ENCODE results near the gene PRKCE. TPM values are rescaled to one million over a fixed set of nuclear protein-coding genes. Genes with fewer than 3 reads are reported as not detected.
A peak's percentile ranks its signal among the peaks of the same experiment; 100 is the strongest.

Gene PRKCE
- total and polyA plus RNA-seq, 2 donors (not counting 3 experiments of a cell fraction or from before 2014, with no cell fraction given) = 27.9 to 33.9 TPM

GRCh38 chr2:45942237-45942738 is 290.8 kb downstream of the PRKCE start:
- intact Hi-C loops (cut with micrococcal nuclease) = no loop called here
- peak; percentile 54 for DNase-seq (ENCODE audit: low read depth, low spot score)
- H3K4me2 ChIP-seq (ENCODE audit: insufficient read depth, low read length) = peak overlapping the region; percentile 4

GRCh38 chr2:45943219-45944044 is 292.0 kb downstream of the PRKCE start:
- Histone ChIP-seq H3K4me1 (ENCODE audit: control insufficient read depth, extremely low read depth, insufficient read depth, low read length) (peaks cover 48% of the 10 kb centered on the region), H3K9ac (replicated peaks; ENCODE audit: extremely low read depth, insufficient read depth, low read length) (peak overlapping the region; percentile 10), H4K20me1 (replicated peaks; ENCODE audit: control insufficient read depth, extremely low read depth, insufficient read depth, low read length) (no peaks in the 10 kb centered on the region), H3K36me3 (ENCODE audit: control insufficient read depth in 2 of 2, extremely low read depth in 1 of 2, insufficient read depth in 2 of 2, low read length in 2 of 2) (no peaks in the 10 kb centered on the region), H3K4me2 (ENCODE audit: insufficient read depth, low read length) (no peak overlapping the region), H3K4me3 (replicated peaks in 1 of 3; ENCODE audit: insufficient read depth in 1 of 3, low read depth in 1 of 3, low read length in 3 of 3) (no peak overlapping the region), H3K79me2 (ENCODE audit: control insufficient read depth, insufficient read depth, low read length) (no peaks in the 10 kb centered on the region), H2AFZ (ENCODE audit: low read depth, low read length) (no peak overlapping the region), H3K27ac (ENCODE audit: insufficient read depth, low read depth, low read length) (peak overlapping the region; percentile 41), H3K9me3 (replicated peaks; ENCODE audit: control insufficient read depth, insufficient read depth, low read length) (no peaks in the 10 kb centered on the region), H3K9me1 (replicated peaks; ENCODE audit: control insufficient read depth, extremely low read depth, insufficient read depth, low read length) (no peaks in the 10 kb centered on the region), H3K27me3 (ENCODE audit: control insufficient read depth in 2 of 2, insufficient read depth in 2 of 2, low read length in 2 of 2) (no peaks in the 10 kb centered on the region)
- intact Hi-C loops (cut with micrococcal nuclease) (no loop called here), dilution Hi-C loops (cut with MboI; ENCODE audit: extremely low pct_ligation_motif_present, low sequenced_read_pairs) (no loop called here)
- FAIRE-seq (no peak), DNase-seq (ENCODE audit: low read depth, low spot score) (no peak)
- POLR2A ChIA-PET = interaction anchor here (1.4 kb wide), 1 partner anchor 294 kb away, joined by 3 read pairs; no protein-coding TSS in a partner anchor
- CTCF ChIA-PET = interaction anchor here (0.6 to 2.3 kb wide), 9 partner anchors 8 to 358 kb away, joined by 3 to 11 read pairs (median 6); no protein-coding TSS in a partner anchor
- TF ChIP-seq GATA2 (IDR thresholded peaks at IDR 0.05; ENCODE audit: insufficient read depth, insufficient read length, low read depth, low read length) (no peak), MAX (IDR thresholded peaks at IDR 0.05; ENCODE audit: insufficient read depth, insufficient read length) (no peak), CTCF (IDR thresholded peaks at IDR 0.05; ENCODE audit: extremely low read depth in 1 of 2, insufficient read depth in 1 of 2, low read depth in 1 of 2, low read length in 2 of 2) (no peak), POLR2A (IDR thresholded peaks at IDR 0.05; ENCODE audit: low read depth, low read length) (no peak), POLR2AphosphoS5 (IDR thresholded peaks at IDR 0.05; ENCODE audit: insufficient read depth, low read depth, low read length) (no peak), MYC (IDR thresholded peaks at IDR 0.05; ENCODE audit: low read depth, low read length) (no peak), FOS (IDR thresholded peaks at IDR 0.05; ENCODE audit: borderline replicate concordance, insufficient read depth, low read length) (no peak), EZH2 (IDR thresholded peaks at IDR 0.05; ENCODE audit: borderline replicate concordance, low read depth, low read length, severe bottlenecking) (no peak), JUN (IDR thresholded peaks at IDR 0.05; ENCODE audit: borderline replicate concordance, insufficient read depth, insufficient read length, low read depth) (no peak)
- no TSS peak for BruUV-seq (replicated peaks)

More at GRCh38 chr2:45942237-45942738, 290.8 kb downstream of the PRKCE start:
- H3K36me3 ChIP-seq (ENCODE audit: control insufficient read depth in 2 of 2, extremely low read depth in 1 of 2, insufficient read depth in 2 of 2, low read length in 2 of 2) = no peaks in the 10 kb centered on the region
- peak; percentile 26 for FAIRE-seq
- H3K9ac ChIP-seq (replicated peaks; ENCODE audit: extremely low read depth, insufficient read depth, low read length) = peak overlapping the region; percentile 45
- no peaks in the 10 kb centered on the region for H3K9me3 ChIP-seq (replicated peaks; ENCODE audit: control insufficient read depth, insufficient read depth, low read length)
- H3K27me3 ChIP-seq (ENCODE audit: control insufficient read depth in 2 of 2, insufficient read depth in 2 of 2, low read length in 2 of 2) = no peaks in the 10 kb centered on the region
- peaks cover 51% of the 10 kb centered on the region for H3K4me1 ChIP-seq (ENCODE audit: control insufficient read depth, extremely low read depth, insufficient read depth, low read length)
- BruUV-seq (replicated peaks) = no TSS peak
- POLR2A ChIA-PET = no interaction called here
- H4K20me1 ChIP-seq (replicated peaks; ENCODE audit: control insufficient read depth, extremely low read depth, insufficient read depth, low read length) = no peaks in the 10 kb centered on the region
- no peaks in the 10 kb centered on the region for H3K79me2 ChIP-seq (ENCODE audit: control insufficient read depth, insufficient read depth, low read length)
- peak overlapping the region; percentile 41 for H3K27ac ChIP-seq (ENCODE audit: insufficient read depth, low read depth, low read length)
- CTCF ChIA-PET = interaction anchor here (0.8 to 2.3 kb wide), 6 partner anchors 14 to 357 kb away, joined by 3 to 11 read pairs (median 6); no protein-coding TSS in a partner anchor
- dilution Hi-C loops (cut with MboI; ENCODE audit: extremely low pct_ligation_motif_present, low sequenced_read_pairs) = no loop called here
- H3K4me3 ChIP-seq (replicated peaks in 1 of 3; ENCODE audit: insufficient read depth in 1 of 3, low read depth in 1 of 3, low read length in 3 of 3) = no peak overlapping the region
- TF ChIP-seq EZH2 (IDR thresholded peaks at IDR 0.05; ENCODE audit: borderline replicate concordance, low read depth, low read length, severe bottlenecking) (no peak), JUN (IDR thresholded peaks at IDR 0.05; ENCODE audit: borderline replicate concordance, insufficient read depth, insufficient read length, low read depth) (no peak), MYC (IDR thresholded peaks at IDR 0.05; ENCODE audit: low read depth, low read length) (no peak)
- H2AFZ ChIP-seq (ENCODE audit: low read depth, low read length) = no peak overlapping the region
- H3K9me1 ChIP-seq (replicated peaks; ENCODE audit: control insufficient read depth, extremely low read depth, insufficient read depth, low read length) = no peaks in the 10 kb centered on the region
